GM20000 (cell line): Measurements from ENCODE around the gene NHSL2.
"Not testable (repeated sequence)": the region's sequence is repeated elsewhere in the genome, so short reads cannot be mapped to it uniquely, and the experiment has no call there.

Source experiments
- DNase-seq: peaks from one replicate; pipeline ENCODE4 v3.0.0; 2012; ENCODE audit warnings: low spot score
- TF ChIP-seq, protein P1 (sequence below): IDR thresholded peaks from 2 replicates; pipeline ENCODE4 v1.5.1; 2012; ENCODE audit warnings: mild to moderate bottlenecking, control low read depth; ENCODE audit errors: extremely low read depth, missing control alignments

NHSL2 gene

DNA sequence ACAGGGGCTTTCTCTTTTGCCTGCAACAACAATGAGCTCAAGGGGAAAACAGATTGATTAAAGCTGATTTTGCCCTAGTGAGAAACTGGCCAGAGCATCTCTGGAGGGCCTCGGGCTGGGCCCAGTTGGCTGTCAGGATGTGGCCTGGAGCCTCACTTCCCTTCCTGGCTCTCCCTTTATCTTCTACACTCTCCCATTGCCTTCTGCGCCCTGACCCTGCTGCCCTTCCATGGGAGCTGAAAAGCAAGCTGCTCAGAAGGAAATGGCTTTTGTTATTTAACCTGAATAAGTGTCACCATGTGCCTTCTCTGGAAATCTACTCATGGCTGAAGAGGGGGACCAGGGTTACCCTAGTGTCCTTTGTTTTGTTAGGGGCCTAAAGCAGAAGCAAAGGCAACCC lies 43.8 kb downstream of the NHSL2 start:
- no peak for DNase-seq
- TF ChIP-seq, protein P1, sequence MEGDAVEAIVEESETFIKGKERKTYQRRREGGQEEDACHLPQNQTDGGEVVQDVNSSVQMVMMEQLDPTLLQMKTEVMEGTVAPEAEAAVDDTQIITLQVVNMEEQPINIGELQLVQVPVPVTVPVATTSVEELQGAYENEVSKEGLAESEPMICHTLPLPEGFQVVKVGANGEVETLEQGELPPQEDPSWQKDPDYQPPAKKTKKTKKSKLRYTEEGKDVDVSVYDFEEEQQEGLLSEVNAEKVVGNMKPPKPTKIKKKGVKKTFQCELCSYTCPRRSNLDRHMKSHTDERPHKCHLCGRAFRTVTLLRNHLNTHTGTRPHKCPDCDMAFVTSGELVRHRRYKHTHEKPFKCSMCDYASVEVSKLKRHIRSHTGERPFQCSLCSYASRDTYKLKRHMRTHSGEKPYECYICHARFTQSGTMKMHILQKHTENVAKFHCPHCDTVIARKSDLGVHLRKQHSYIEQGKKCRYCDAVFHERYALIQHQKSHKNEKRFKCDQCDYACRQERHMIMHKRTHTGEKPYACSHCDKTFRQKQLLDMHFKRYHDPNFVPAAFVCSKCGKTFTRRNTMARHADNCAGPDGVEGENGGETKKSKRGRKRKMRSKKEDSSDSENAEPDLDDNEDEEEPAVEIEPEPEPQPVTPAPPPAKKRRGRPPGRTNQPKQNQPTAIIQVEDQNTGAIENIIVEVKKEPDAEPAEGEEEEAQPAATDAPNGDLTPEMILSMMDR, result no peak

DNA sequence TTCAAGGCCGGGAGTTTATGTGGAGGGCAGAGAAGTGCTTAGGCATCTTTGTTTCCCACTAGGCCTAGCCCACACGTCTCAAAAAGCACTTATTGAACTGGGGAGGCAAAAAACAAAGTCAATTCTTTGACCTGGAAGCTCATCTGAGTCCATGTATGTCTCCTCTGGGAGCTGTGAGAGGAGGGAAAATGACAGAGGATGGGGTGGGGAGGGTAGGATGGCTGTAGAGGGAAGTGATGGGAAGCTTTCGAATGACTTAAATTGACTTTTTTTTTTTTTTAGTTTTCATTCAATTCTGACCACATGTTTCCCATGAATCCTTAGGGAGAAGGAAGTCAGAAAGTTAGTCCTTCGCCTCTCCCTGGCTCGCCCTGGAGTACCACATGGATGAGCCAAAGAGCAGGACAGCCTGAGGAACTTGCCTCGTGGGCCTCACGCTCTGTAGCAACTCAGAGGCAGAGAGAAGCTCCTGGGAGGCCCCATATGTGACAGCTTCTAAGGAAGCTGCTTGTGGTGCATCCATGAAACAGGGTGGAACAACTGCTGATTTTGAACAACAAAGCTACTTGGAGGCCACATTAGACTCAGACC lies 45.0 kb downstream of the NHSL2 start:
- TF ChIP-seq, protein P1, result no peak
- DNase-seq, result no peak

DNA sequence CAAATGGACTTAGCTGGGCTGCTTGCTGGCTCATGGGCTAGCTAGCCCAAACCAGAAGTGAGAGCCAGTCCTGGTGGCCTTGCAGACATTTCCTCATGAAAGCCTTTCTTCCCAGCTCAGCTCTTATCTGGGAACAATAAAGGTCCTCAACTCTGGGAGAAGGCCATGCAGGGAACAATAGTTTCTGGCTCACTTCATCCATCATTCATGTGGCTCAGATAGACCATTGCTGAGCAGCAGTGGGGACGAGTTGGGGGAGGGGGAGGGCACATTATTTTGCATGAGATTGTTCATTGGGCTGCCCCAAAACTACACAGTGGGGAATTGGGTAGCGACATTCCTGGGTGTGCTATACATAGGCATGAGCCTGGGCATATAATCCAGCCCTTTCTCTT lies 47.6 kb downstream of the NHSL2 start:
- DNase-seq, result no peak
- TF ChIP-seq, protein P1, result no peak

DNA sequence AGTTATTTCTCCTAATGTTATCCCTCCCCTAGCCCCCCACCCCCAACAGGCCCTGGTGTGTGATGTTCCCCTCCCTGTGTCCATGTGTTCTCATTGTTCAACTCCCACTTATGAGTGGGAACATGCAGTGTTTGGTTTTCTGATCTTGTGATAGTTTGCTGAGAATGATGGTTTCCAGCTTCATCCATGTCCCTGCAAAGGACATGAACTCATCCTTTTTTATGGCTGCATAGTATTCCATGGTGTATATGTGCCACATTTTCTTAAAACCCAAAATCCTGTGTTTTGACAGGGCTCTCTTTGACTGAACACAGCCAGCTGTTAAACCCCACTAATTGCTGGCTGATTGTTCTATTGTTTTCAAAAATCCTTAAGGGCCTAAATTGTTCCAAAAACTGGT lies 53.5 kb downstream of the NHSL2 start:
- DNase-seq, result not testable (repeated sequence)

DNA sequence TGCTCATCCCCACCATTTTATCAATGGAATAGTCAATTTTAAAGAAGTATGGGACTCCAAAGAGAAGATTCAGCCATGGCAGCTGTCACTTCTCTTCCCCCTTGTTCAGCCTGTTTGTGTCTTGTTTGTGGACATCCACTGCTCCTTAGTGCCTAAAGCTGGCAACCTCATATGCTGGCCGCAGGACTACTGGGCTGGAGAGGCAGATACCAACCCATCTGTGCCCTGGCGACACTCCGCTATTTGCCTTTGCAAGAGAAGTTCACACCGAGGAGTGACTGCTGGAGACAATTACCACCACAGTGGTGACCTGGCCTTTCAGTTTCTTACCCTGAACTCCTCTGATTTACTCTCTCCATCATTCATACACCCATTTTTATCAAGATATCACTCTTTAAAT lies 64.3 kb downstream of the NHSL2 start:
- no peak for DNase-seq

DNA sequence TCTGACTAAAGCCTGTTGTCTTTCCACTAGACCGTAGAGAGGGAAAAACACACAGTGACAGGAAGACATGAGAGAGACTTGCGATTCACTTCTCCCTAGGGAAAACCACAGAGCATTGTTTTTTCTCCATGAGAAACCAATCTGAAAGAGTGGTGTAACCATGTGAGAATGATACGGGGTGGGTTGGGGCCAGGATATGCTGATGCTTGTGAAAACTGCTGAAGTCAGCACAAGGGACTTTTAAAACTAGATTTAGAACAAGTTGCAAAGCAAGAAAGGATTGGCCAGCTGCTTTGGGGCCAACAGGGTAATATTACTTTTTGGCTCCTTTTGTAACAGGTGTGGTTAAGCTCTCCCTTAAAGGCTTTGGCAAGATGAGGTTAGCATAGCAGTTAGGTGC lies 66.1 kb downstream of the NHSL2 start:
- TF ChIP-seq, protein P1, result no peak
- DNase-seq, result no peak

More for the DNA sequence above, 64.3 kb downstream of the NHSL2 start:
- TF ChIP-seq, protein P1, result no peak

DNA sequence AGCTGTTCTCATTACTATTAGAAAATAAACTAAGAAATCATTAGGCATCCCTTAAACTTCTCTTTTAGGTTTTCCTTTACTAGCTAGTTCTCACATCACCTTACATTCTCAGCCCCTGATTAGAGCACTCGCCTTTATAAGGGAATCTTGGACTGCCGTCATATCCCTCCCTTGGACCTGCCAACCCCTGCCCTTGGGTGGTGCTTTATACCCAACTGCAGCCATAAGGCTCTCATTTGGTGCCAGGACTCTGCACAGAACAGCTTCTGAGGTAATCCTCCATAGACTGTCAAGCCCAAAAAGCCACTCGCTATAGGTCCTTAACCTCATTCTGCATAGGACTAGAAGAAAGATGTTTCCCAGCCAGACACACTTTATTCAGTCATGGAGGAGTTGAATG lies 67.5 kb downstream of the NHSL2 start:
- TF ChIP-seq, protein P1, result no peak

DNA sequence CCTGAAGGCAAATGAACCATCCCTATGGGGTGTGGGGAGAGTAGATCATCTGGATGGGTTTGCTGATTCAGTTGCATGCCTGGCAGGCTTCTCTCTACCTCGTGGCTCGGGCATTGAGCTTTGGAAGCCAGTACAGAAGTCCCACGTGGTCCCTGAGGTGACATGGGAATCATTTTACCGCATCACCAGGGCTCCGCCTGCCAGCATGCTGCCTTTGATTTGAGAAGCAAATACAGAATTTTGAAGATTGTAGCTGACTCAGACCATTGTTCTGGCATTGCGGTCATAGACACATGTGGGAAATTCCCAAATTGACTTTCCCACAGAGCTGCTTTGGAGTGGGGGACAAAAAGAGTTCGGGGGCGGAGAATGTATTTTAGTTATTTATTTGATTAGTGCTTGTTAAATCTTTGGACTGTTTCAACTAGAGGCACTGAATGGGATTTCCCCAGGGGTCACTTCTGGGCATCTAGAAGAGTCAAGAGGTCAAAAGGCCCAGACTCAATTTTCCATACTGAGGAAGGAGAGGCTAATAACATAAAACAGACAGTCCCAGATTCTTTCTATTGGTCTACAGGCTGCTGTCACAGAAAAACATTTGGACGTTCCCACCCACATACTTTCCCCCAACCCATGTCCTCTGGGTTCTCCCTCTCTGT lies 79.3 kb downstream of the NHSL2 start:
- TF ChIP-seq, protein P1, result no peak
- no peak for DNase-seq

More for the DNA sequence above, 67.5 kb downstream of the NHSL2 start:
- DNase-seq, result no peak
